SK-N-SH (cell line): ENCODE data around the gene NRCAM.

Experiments
- EZH2phosphoT487 ChIP-seq: fragments of 200-600 bp; sonication (generic); IDR thresholded peaks from 2 replicates; pipeline ENCODE4 v1.6.1; 2017; ENCODE audit warnings: low read depth, mixed run types, mild to moderate bottlenecking, antibody characterized with exemption, moderate library complexity, borderline replicate concordance
- FOXJ3 ChIP-seq: sonication (generic); formaldehyde crosslinking; IDR thresholded peaks from 2 replicates; pipeline ENCODE4 v1.5.1; 2020; ENCODE audit warnings: mild to moderate bottlenecking, missing genetic modification reagents
- GATA2 ChIP-seq: sonication (generic); formaldehyde crosslinking; IDR thresholded peaks from 2 replicates; pipeline ENCODE4 v1.5.0; 2020; ENCODE audit warnings: mild to moderate bottlenecking, missing genetic modification reagents
- MAX ChIP-seq: IDR thresholded peaks from 2 replicates; pipeline ENCODE4 v1.4.0; 2012; ENCODE audit warnings: low read depth
- POLR2AphosphoS5 ChIP-seq: IDR thresholded peaks from 2 replicates; pipeline ENCODE4 v1.6.1; 2012; ENCODE audit warnings: low read depth, low read length
- RAD21 ChIP-seq: IDR thresholded peaks from 2 replicates; pipeline ENCODE4 v1.6.1; 2012; ENCODE audit warnings: mild to moderate bottlenecking, low read length
- YY1 ChIP-seq: IDR thresholded peaks from 2 replicates; pipeline ENCODE4 v1.4.0; 2012; ENCODE audit warnings: low read depth, mild to moderate bottlenecking
- TF ChIP-seq, protein P1 (sequence below): fragments of 200-600 bp; sonication (generic); IDR thresholded peaks from 2 replicates; pipeline ENCODE4 v1.6.1; 2017; ENCODE audit warnings: antibody characterized with exemption, mild to moderate bottlenecking, moderate library complexity
- TF ChIP-seq, protein P2 (sequence below): IDR thresholded peaks from 2 replicates; pipeline ENCODE4 v1.4.0; 2012; ENCODE audit warnings: low read depth, borderline replicate concordance
- TF ChIP-seq, protein P3 (sequence below): IDR thresholded peaks from 2 replicates; pipeline ENCODE4 v1.6.1; 2012; ENCODE audit warnings: mild to moderate bottlenecking, low read depth, low read length, moderate library complexity

- TF ChIP-seq, protein P1, sequence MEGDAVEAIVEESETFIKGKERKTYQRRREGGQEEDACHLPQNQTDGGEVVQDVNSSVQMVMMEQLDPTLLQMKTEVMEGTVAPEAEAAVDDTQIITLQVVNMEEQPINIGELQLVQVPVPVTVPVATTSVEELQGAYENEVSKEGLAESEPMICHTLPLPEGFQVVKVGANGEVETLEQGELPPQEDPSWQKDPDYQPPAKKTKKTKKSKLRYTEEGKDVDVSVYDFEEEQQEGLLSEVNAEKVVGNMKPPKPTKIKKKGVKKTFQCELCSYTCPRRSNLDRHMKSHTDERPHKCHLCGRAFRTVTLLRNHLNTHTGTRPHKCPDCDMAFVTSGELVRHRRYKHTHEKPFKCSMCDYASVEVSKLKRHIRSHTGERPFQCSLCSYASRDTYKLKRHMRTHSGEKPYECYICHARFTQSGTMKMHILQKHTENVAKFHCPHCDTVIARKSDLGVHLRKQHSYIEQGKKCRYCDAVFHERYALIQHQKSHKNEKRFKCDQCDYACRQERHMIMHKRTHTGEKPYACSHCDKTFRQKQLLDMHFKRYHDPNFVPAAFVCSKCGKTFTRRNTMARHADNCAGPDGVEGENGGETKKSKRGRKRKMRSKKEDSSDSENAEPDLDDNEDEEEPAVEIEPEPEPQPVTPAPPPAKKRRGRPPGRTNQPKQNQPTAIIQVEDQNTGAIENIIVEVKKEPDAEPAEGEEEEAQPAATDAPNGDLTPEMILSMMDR, result no peak
- TF ChIP-seq POLR2AphosphoS5 (no peak), MAX (no peak), YY1 (no peak), GATA2 (CRISPR knock-in tag) (no peak), RAD21 (no peak), EZH2phosphoT487 (no peak), FOXJ3 (CRISPR knock-in tag) (no peak)
- TF ChIP-seq, protein P2, sequence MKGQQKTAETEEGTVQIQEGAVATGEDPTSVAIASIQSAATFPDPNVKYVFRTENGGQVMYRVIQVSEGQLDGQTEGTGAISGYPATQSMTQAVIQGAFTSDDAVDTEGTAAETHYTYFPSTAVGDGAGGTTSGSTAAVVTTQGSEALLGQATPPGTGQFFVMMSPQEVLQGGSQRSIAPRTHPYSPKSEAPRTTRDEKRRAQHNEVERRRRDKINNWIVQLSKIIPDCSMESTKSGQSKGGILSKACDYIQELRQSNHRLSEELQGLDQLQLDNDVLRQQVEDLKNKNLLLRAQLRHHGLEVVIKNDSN, result no peak
- TF ChIP-seq, protein P3, sequence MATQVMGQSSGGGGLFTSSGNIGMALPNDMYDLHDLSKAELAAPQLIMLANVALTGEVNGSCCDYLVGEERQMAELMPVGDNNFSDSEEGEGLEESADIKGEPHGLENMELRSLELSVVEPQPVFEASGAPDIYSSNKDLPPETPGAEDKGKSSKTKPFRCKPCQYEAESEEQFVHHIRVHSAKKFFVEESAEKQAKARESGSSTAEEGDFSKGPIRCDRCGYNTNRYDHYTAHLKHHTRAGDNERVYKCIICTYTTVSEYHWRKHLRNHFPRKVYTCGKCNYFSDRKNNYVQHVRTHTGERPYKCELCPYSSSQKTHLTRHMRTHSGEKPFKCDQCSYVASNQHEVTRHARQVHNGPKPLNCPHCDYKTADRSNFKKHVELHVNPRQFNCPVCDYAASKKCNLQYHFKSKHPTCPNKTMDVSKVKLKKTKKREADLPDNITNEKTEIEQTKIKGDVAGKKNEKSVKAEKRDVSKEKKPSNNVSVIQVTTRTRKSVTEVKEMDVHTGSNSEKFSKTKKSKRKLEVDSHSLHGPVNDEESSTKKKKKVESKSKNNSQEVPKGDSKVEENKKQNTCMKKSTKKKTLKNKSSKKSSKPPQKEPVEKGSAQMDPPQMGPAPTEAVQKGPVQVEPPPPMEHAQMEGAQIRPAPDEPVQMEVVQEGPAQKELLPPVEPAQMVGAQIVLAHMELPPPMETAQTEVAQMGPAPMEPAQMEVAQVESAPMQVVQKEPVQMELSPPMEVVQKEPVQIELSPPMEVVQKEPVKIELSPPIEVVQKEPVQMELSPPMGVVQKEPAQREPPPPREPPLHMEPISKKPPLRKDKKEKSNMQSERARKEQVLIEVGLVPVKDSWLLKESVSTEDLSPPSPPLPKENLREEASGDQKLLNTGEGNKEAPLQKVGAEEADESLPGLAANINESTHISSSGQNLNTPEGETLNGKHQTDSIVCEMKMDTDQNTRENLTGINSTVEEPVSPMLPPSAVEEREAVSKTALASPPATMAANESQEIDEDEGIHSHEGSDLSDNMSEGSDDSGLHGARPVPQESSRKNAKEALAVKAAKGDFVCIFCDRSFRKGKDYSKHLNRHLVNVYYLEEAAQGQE, result no peak
Measured at GRCh38 chr7:108294595-108294994, 161.6 kb downstream of the NRCAM start.
